Measurements from ENCODE around the gene VMAC. TPM values are rescaled to one million over a fixed set of nuclear protein-coding genes. Genes with fewer than 3 reads are reported as not detected.

The VMAC gene
- total RNA-seq, 2 experiments from 2014 or later, result 23.4 to 25.3 TPM

DNA sequence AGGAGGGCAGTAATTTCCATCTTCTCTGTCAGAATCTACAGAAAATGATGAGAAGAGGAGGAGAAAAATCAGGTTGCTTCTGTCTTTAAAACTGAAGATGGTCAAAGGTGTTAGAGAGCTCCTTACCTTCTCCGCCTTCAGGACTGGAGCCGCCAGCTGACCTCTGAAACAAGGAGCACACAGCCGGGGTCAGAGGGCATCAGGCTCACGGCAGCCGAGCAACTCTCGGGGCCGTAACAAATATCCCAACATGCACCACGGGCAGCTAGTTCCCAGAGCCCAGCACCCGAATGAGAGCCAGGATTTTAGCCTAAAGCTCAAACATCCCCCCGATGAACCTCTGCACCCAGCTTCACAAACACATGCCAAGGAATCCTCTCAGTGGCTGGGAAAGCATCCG, 37.0 kb downstream of the VMAC start:
- POLR2A ChIA-PET, result interaction anchor here (0.8 to 1.7 kb wide), 2 partner anchors 9 to 38 kb away, joined by 4 read pairs; partner anchors contain the start of genes NDUFA11 and VMAC
- Mint-ChIP-seq H3K4me1 (ENCODE audit: low read depth) (peaks cover 20% of the 10 kb centered on the region), H3K4me3 (no peak overlapping the region), H3K36me3 (ENCODE audit: low read depth) (peaks cover 71% of the 10 kb centered on the region), H3K27me3 (no peaks in the 10 kb centered on the region), H3K27ac (no peak overlapping the region), H3K9me3 (no peaks in the 10 kb centered on the region)
- H3K27me3 ChIP-seq (ENCODE audit: control insufficient read depth in 1 of 2, insufficient read depth in 2 of 2, low read length in 2 of 2), result no peaks in the 10 kb centered on the region
- DNase-seq (no peak), ATAC-seq (ENCODE audit: poor library complexity) (no peak)
- H3K36me3 ChIP-seq (ENCODE audit: insufficient read depth, low read length), result peaks cover 53% of the 10 kb centered on the region
- no peaks in the 10 kb centered on the region for H3K9me3 ChIP-seq (ENCODE audit: control insufficient read depth in 1 of 2, insufficient read depth in 1 of 2, low read length in 2 of 2)
- peaks cover 20% of the 10 kb centered on the region for H3K4me1 ChIP-seq (ENCODE audit: insufficient read depth, low read length)
- H3K4me3 ChIP-seq (ENCODE audit: low read length), result no peak overlapping the region
- intact Hi-C loops (cut with DNase I, micrococcal nuclease), result no loop called here
- TF ChIP-seq, protein P1, sequence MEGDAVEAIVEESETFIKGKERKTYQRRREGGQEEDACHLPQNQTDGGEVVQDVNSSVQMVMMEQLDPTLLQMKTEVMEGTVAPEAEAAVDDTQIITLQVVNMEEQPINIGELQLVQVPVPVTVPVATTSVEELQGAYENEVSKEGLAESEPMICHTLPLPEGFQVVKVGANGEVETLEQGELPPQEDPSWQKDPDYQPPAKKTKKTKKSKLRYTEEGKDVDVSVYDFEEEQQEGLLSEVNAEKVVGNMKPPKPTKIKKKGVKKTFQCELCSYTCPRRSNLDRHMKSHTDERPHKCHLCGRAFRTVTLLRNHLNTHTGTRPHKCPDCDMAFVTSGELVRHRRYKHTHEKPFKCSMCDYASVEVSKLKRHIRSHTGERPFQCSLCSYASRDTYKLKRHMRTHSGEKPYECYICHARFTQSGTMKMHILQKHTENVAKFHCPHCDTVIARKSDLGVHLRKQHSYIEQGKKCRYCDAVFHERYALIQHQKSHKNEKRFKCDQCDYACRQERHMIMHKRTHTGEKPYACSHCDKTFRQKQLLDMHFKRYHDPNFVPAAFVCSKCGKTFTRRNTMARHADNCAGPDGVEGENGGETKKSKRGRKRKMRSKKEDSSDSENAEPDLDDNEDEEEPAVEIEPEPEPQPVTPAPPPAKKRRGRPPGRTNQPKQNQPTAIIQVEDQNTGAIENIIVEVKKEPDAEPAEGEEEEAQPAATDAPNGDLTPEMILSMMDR (IDR thresholded peaks at IDR 0.05), result no peak
- CTCF ChIA-PET, result interaction anchor here (1.1 kb wide), 1 partner anchor 26 kb away, joined by 3 read pairs; no protein-coding TSS in a partner anchor
- no peak overlapping the region for H3K27ac ChIP-seq (ENCODE audit: low read depth in 1 of 2, low read length in 2 of 2)

DNA sequence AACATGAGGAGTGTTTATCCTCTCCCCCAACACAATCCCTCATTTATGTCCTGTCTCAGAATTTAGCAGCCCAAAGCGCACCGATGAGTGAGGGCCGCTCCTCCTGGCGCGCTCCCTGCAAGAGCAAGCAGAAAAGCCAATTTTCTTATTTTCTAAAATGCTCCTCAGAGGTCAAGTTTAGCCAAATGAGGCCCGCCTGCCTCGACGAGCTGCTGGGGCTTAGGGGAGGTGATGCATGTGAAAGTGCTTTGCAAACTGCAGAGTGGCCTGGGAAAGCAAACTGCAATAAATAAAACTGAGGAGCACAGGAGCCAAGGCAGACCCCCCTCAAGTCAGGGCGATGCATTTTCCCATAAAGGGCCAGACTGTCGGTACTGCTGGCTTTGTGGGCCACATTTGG, 38.4 kb downstream of the VMAC start:
- Histone ChIP-seq H3K9me3 (ENCODE audit: control insufficient read depth in 1 of 2, insufficient read depth in 1 of 2, low read length in 2 of 2) (no peaks in the 10 kb centered on the region), H3K36me3 (ENCODE audit: insufficient read depth, low read length) (peaks cover 48% of the 10 kb centered on the region), H3K27me3 (ENCODE audit: control insufficient read depth in 1 of 2, insufficient read depth in 2 of 2, low read length in 2 of 2) (no peaks in the 10 kb centered on the region), H3K4me1 (ENCODE audit: insufficient read depth, low read length) (peaks cover 34% of the 10 kb centered on the region), H3K4me3 (ENCODE audit: low read length) (no peak overlapping the region), H3K27ac (ENCODE audit: low read depth in 1 of 2, low read length in 2 of 2) (no peak overlapping the region)
- peaks cover 64% of the 10 kb centered on the region for H3K36me3 Mint-ChIP-seq (ENCODE audit: low read depth)
- intact Hi-C loops (cut with DNase I, micrococcal nuclease), result no loop called here
- TF ChIP-seq, protein P1 (IDR thresholded peaks at IDR 0.05), result no peak
- ATAC-seq (ENCODE audit: poor library complexity) (no peak), DNase-seq (no peak)
- H3K4me3 Mint-ChIP-seq, result no peak overlapping the region
- ChIA-PET POLR2A (interaction anchor here (0.7 to 1.7 kb wide), 3 partner anchors 8 to 39 kb away, joined by 3 to 4 read pairs (median 3); partner anchors contain the start of genes NDUFA11 and VMAC), CTCF (interaction anchor here (0.8 kb wide), 1 partner anchor 19 kb away, joined by 3 read pairs; no protein-coding TSS in a partner anchor)
- H3K27me3 Mint-ChIP-seq, result no peaks in the 10 kb centered on the region
- peaks cover 30% of the 10 kb centered on the region for H3K4me1 Mint-ChIP-seq (ENCODE audit: low read depth)
- H3K9me3 Mint-ChIP-seq, result no peaks in the 10 kb centered on the region
- H3K27ac Mint-ChIP-seq, result no peak overlapping the region

DNA sequence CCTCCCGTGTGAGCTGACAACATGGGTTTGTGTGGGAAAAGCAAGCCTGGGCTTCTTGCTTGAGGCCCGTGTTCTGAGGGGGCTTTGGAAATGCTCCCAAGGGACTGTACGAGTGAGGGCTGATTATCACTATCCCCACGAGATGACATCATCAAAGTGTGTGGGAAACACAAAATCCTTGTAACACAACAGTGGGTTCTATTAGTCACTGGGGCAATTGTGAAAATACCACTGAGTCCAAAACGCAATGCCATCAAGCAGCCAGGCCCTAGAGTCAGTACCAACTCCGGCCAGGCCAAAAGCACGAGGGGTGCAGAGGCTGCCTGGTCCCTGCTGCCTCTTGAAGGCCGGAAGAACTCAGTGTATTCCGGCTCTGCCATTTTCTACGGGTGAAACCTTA, 39.0 kb downstream of the VMAC start:
- H3K27ac ChIP-seq (ENCODE audit: low read depth in 1 of 2, low read length in 2 of 2), result no peak overlapping the region
- no peak overlapping the region for H3K27ac Mint-ChIP-seq
- H3K27me3 Mint-ChIP-seq, result no peaks in the 10 kb centered on the region
- H3K27me3 ChIP-seq (ENCODE audit: control insufficient read depth in 1 of 2, insufficient read depth in 2 of 2, low read length in 2 of 2), result no peaks in the 10 kb centered on the region
- peaks cover 46% of the 10 kb centered on the region for H3K36me3 ChIP-seq (ENCODE audit: insufficient read depth, low read length)
- no peak overlapping the region for H3K4me3 ChIP-seq (ENCODE audit: low read length)
- H3K9me3 Mint-ChIP-seq, result no peaks in the 10 kb centered on the region
- H3K36me3 Mint-ChIP-seq (ENCODE audit: low read depth), result peaks cover 62% of the 10 kb centered on the region
- TF ChIP-seq, protein P1 (IDR thresholded peaks at IDR 0.05), result no peak
- DNase-seq (no peak), ATAC-seq (ENCODE audit: poor library complexity) (no peak)
- H3K4me1 ChIP-seq (ENCODE audit: insufficient read depth, low read length), result peaks cover 40% of the 10 kb centered on the region
- CTCF ChIA-PET, result no interaction called here
- peaks cover 35% of the 10 kb centered on the region for H3K4me1 Mint-ChIP-seq (ENCODE audit: low read depth)
- POLR2A ChIA-PET, result interaction anchor here (1.2 kb wide), 1 partner anchor 8 kb away, joined by 3 read pairs; no protein-coding TSS in a partner anchor
- intact Hi-C loops (cut with DNase I, micrococcal nuclease), result no loop called here
- H3K9me3 ChIP-seq (ENCODE audit: control insufficient read depth in 1 of 2, insufficient read depth in 1 of 2, low read length in 2 of 2), result no peaks in the 10 kb centered on the region
- no peak overlapping the region for H3K4me3 Mint-ChIP-seq

Data from CD4-positive, alpha-beta T cell (primary cell).